GM21619 (cell line): ENCODE data around the gene TGFBR3.

Experiments
- ATAC-seq: cut with Tn5 transposase; IDR thresholded peaks from one replicate; pipeline ENCODE4 v1.9.1; 2021; ENCODE audit not compliant: unreplicated experiment

TGFBR3 gene

GRCh38 chr1:91803847-91804545 is 82.0 kb downstream of the TGFBR3 start:
- peak; percentile 89 for ATAC-seq

- no peak for ATAC-seq
Measured at GRCh38 chr1:91803123-91803522, 82.8 kb downstream of the TGFBR3 start.

- no peak for ATAC-seq
Measured at GRCh38 chr1:91801496-91802115, 84.3 kb downstream of the TGFBR3 start.

- ATAC-seq: no peak
Measured at GRCh38 chr1:91799863-91800262, 86.1 kb downstream of the TGFBR3 start.

- no peak for ATAC-seq
Measured at GRCh38 chr1:91799159-91799558, 86.8 kb downstream of the TGFBR3 start.

GRCh38 chr1:91798740-91799139 is 87.2 kb downstream of the TGFBR3 start:
- ATAC-seq: no peak

GRCh38 chr1:91798241-91798648 is 87.7 kb downstream of the TGFBR3 start:
- no peak for ATAC-seq

- no peak for ATAC-seq
Measured at GRCh38 chr1:91797164-91797563, 88.8 kb downstream of the TGFBR3 start.

- no peak for ATAC-seq
Measured at GRCh38 chr1:91796390-91796654, 89.6 kb downstream of the TGFBR3 start.

- ATAC-seq: no peak
Measured at GRCh38 chr1:91795591-91796389, 90.2 kb downstream of the TGFBR3 start.

GRCh38 chr1:91793877-91794276 is 92.1 kb downstream of the TGFBR3 start:
- no peak for ATAC-seq

- no peak for ATAC-seq
Measured at GRCh38 chr1:91793189-91793588, 92.8 kb downstream of the TGFBR3 start.

- no peak for ATAC-seq
Measured at GRCh38 chr1:91792489-91793071, 93.4 kb downstream of the TGFBR3 start.

- ATAC-seq: no peak
Measured at GRCh38 chr1:91791691-91792488, 94.1 kb downstream of the TGFBR3 start.

GRCh38 chr1:91791103-91791502 is 94.8 kb downstream of the TGFBR3 start:
- ATAC-seq: no peak

- ATAC-seq: no peak
Measured at GRCh38 chr1:91790392-91790791, 95.6 kb downstream of the TGFBR3 start.

GRCh38 chr1:91789273-91789997 is 96.5 kb downstream of the TGFBR3 start:
- no peak for ATAC-seq

GRCh38 chr1:91787919-91788318 is 98.0 kb downstream of the TGFBR3 start:
- no peak for ATAC-seq

GRCh38 chr1:91784616-91785015 is 101.3 kb downstream of the TGFBR3 start:
- no peak for ATAC-seq

GRCh38 chr1:91784191-91784590 is 101.8 kb downstream of the TGFBR3 start:
- ATAC-seq: no peak
